GM12872 (cell line): Measurements from ENCODE around the gene DHX38.

Source experiments
- CTCF ChIP-seq: IDR thresholded peaks from 3 replicates; pipeline ENCODE4 v1.5.1; 2011; ENCODE audit warnings: low read depth, mild to moderate bottlenecking, low read length, moderate library complexity; ENCODE audit not compliant: insufficient read depth

The DHX38 gene

GRCh38 chr16:72120026-72120425 is 26.4 kb downstream of the DHX38 start:
- no peak for TF ChIP-seq CTCF

GRCh38 chr16:72122308-72122707 is 28.7 kb downstream of the DHX38 start:
- TF ChIP-seq CTCF = no peak

- no peak for TF ChIP-seq CTCF
Observed at GRCh38 chr16:72122916-72123315, 29.3 kb downstream of the DHX38 start.

GRCh38 chr16:72123426-72123825 is 29.8 kb downstream of the DHX38 start:
- TF ChIP-seq CTCF = no peak

GRCh38 chr16:72124148-72124547 is 30.5 kb downstream of the DHX38 start:
- TF ChIP-seq CTCF = no peak

GRCh38 chr16:72124761-72125634 is 31.4 kb downstream of the DHX38 start:
- TF ChIP-seq CTCF = peak; percentile 86

GRCh38 chr16:72125635-72126428 is 32.2 kb downstream of the DHX38 start:
- TF ChIP-seq CTCF = no peak
